Lower lobe of right lung (tissue), 2 donors: ENCODE measurements around the gene C4B. TPM values are rescaled to one million over a fixed set of nuclear protein-coding genes. Genes with fewer than 3 reads are reported as not detected.
"Not testable (repeated sequence)": the region's sequence is repeated elsewhere in the genome, so short reads cannot be mapped to it uniquely, and the experiment has no call there.

ENCODE experiments used
- ATAC-seq, 2 donors: fragments of 200-7000 bp; cut with Tn5 transposase; one replicate each; pipeline ENCODE4 v1.9.1; 2020 to 2022; ENCODE audit warnings: mild to moderate bottlenecking in 2 of 2, moderate library complexity in 2 of 2
- DNase-seq: peaks from one replicate; pipeline ENCODE4 v3.0.0-alpha.2; 2020
- H3K27ac ChIP-seq: fragments of 200-600 bp; one replicate; pipeline ENCODE4 v1.8.0; 2022
- H3K27me3 ChIP-seq: fragments of 200-600 bp; one replicate; pipeline ENCODE4 v1.8.0; 2022; ENCODE audit warnings: low read depth
- H3K36me3 ChIP-seq: fragments of 200-600 bp; one replicate; pipeline ENCODE4 v1.8.0; 2022; ENCODE audit warnings: mild to moderate bottlenecking
- H3K4me1 ChIP-seq: fragments of 200-600 bp; one replicate; pipeline ENCODE4 v1.8.0; 2022
- H3K4me3 ChIP-seq: fragments of 200-600 bp; one replicate; pipeline ENCODE4 v1.8.0; 2022; ENCODE audit warnings: mild to moderate bottlenecking
- H3K9me3 ChIP-seq: fragments of 200-600 bp; one replicate; pipeline ENCODE4 v1.8.0; 2022
- intact Hi-C: fragments of 100-400 bp; cut with DNase I; formaldehyde crosslinking; loops from one replicate; pipeline ENCODE4 v1.11.0; 2022
- total RNA-seq: library from RNA; stranded (reverse); fragmentation: NEBNext Ultra II Directional; extraction: Animal tissue kit (Norgen Biotek cat#: 25700); gene quantifications from one replicate; pipeline ENCODE4 v1.2.1, GENCODE V29; 2021
- donor health status: DM: no; HTN: yes; CAD: no; lungs with severe emphysema.

Gene C4B
- total RNA-seq, 1 donor from 2014 or later: 162 TPM

DNA sequence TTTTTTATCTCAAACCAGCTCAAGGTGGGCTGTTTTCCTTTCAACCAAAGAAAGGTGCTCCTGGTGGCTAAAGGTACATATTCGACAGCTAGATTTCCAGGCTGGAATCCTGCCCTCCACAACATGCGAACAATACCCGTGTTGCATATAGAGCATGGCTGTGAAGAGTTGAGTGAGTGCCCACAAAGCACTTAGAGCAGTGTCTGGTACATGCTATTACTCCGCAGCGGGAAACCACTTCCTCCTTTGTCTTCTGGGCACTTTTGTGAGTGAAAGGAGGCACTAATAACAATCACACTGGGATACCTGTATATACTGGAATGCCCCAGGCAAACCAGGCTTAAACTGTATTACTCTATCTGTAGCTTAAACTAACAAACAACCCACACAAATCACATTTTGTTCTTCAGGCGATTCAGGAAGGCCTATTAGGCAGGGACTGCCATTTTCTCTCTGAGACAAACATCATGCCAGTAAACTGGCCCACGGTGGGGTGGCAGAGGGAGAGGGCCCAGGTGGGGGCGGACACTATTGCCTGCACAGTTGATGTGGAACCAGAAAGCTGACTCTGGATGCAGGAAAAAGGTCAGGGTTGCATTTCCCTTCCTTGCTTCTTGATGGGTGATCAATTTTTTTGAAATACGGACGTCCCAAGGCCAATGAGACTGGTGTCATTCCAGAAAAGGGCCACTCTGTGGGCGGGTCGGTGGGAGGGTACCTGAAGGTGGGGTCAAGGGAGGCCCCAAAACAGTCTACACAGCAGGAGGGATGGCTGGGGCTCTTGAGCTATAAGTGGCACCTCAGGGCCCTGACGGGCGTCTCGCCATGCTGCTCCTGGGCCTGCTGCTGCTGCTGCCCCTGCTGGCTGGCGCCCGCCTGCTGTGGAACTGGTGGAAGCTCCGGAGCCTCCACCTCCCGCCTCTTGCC lies 23.3 kb downstream of the C4B start, which contains the start of gene CYP21A2:
CYP21A2 (plus strand) TSS at position 818 of the 927 bp plus-strand sequence; CDS start at position 826, 8 bp downstream.
- H3K27ac ChIP-seq: not testable (repeated sequence)
- peak; percentile 37 to 39 for ATAC-seq

DNA sequence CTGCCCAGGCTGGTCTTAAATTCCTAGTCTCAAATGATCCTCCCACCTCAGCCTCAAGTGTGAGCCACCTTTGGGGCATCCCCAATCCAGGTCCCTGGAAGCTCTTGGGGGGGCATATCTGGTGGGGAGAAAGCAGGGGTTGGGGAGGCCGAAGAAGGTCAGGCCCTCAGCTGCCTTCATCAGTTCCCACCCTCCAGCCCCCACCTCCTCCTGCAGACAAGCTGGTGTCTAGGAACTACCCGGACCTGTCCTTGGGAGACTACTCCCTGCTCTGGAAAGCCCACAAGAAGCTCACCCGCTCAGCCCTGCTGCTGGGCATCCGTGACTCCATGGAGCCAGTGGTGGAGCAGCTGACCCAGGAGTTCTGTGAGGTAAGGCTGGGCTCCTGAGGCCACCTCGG lies 24.3 kb downstream of the C4B start:
- H3K4me1 ChIP-seq, H3K36me3 ChIP-seq, intact Hi-C loops, H3K27ac ChIP-seq, H3K4me3 ChIP-seq, DNase-seq, H3K27me3 ChIP-seq, ATAC-seq, H3K9me3 ChIP-seq: not testable (repeated sequence)

More for the DNA sequence above, 23.3 kb downstream of the C4B start, which contains the start of gene CYP21A2:
- DNase-seq, H3K4me3 ChIP-seq, H3K36me3 ChIP-seq, intact Hi-C loops, H3K4me1 ChIP-seq, H3K27me3 ChIP-seq, H3K9me3 ChIP-seq: not testable (repeated sequence)

DNA sequence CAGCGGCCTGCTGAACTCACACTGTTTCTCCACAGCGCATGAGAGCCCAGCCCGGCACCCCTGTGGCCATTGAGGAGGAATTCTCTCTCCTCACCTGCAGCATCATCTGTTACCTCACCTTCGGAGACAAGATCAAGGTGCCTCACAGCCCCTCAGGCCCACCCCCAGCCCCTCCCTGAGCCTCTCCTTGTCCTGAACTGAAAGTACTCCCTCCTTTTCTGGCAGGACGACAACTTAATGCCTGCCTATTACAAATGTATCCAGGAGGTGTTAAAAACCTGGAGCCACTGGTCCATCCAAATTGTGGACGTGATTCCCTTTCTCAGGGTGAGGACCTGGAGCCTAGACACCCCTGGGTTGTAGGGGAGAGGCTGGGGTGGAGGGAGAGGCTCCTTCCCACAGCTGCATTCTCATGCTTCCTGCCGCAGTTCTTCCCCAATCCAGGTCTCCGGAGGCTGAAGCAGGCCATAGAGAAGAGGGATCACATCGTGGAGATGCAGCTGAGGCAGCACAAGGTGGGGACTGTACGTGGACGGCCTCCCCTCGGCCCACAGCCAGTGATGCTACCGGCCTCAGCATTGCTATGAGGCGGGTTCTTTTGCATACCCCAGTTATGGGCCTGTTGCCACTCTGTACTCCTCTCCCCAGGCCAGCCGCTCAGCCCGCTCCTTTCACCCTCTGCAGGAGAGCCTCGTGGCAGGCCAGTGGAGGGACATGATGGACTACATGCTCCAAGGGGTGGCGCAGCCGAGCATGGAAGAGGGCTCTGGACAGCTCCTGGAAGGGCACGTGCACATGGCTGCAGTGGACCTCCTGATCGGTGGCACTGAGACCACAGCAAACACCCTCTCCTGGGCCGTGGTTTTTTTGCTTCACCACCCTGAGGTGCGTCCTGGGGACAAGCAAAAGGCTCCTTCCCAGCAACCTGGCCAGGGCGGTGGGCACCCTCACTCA lies 25.0 kb downstream of the C4B start:
- intact Hi-C loops, DNase-seq, H3K36me3 ChIP-seq: not testable (repeated sequence)

DNA sequence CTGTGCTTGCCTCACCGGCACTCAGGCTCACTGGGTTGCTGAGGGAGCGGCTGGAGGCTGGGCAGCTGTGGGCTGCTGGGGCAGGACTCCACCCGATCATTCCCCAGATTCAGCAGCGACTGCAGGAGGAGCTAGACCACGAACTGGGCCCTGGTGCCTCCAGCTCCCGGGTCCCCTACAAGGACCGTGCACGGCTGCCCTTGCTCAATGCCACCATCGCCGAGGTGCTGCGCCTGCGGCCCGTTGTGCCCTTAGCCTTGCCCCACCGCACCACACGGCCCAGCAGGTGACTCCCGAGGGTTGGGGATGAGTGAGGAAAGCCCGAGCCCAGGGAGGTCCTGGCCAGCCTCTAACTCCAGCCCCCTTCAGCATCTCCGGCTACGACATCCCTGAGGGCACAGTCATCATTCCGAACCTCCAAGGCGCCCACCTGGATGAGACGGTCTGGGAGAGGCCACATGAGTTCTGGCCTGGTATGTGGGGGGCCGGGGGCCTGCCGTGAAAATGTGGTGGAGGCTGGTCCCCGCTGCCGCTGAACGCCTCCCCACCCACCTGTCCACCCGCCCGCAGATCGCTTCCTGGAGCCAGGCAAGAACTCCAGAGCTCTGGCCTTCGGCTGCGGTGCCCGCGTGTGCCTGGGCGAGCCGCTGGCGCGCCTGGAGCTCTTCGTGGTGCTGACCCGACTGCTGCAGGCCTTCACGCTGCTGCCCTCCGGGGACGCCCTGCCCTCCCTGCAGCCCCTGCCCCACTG lies 25.9 kb downstream of the C4B start:
- intact Hi-C loops, H3K27me3 ChIP-seq, H3K4me3 ChIP-seq, H3K4me1 ChIP-seq, H3K9me3 ChIP-seq, ATAC-seq, H3K36me3 ChIP-seq, H3K27ac ChIP-seq: not testable (repeated sequence)
- DNase-seq: peak; percentile 32

More for the DNA sequence above, 25.0 kb downstream of the C4B start:
- H3K4me1 ChIP-seq, ATAC-seq, H3K27ac ChIP-seq, H3K27me3 ChIP-seq, H3K9me3 ChIP-seq, H3K4me3 ChIP-seq: not testable (repeated sequence)

DNA sequence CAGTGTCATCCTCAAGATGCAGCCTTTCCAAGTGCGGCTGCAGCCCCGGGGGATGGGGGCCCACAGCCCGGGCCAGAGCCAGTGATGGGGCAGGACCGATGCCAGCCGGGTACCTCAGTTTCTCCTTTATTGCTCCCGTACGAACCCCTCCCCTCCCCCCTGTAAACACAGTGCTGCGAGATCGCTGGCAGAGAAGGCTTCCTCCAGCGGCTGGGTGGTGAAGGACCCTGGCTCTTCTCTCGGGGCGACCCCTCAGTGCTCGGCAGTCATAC lies 26.4 kb downstream of the C4B start:
- H3K27me3 ChIP-seq, H3K4me3 ChIP-seq, H3K4me1 ChIP-seq, ATAC-seq, DNase-seq, H3K27ac ChIP-seq, H3K9me3 ChIP-seq, H3K36me3 ChIP-seq, intact Hi-C loops: not testable (repeated sequence)

DNA sequence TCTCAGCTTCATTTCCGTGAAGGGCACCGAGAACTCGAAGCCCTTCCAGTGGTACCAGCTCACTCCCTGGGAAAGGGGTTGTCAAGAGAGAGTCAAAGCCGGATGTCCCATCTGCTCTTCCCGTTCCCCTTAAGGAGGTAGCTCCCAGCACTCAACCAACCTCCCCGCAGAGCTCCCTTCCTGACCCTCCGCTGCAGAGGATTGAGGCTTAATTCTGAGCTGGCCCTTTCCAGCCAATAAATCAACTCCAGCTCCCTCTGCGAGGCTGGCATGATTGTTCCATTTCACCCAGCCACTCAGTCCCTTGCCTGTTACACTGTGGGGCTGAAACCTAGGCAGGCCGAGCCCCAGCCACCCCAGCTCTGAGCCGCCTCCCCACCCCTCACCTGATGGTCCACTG lies 26.8 kb downstream of the C4B start:
- intact Hi-C loops, H3K27me3 ChIP-seq, H3K4me3 ChIP-seq, H3K4me1 ChIP-seq, H3K9me3 ChIP-seq, DNase-seq, ATAC-seq, H3K36me3 ChIP-seq, H3K27ac ChIP-seq: not testable (repeated sequence)

DNA sequence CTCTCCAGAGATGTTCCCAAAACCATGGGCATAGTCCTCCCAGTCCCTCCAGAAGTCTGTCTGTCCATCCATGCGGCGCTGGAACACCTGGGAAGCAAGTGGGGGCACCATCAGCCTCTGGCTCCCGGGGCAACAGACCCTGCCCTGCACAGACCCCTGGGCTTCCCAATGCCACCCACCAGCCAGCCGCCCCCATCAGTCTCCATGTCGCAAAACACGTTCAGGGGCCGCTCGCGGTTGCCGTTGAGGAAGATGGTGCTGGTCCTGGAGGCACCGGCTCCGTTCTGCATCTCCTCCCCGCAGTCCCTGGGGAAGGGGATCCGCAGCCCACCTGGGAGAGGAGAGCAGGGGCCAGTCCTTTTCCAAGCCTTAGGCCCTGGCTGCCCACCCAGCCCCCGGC lies 27.7 kb downstream of the C4B start:
- intact Hi-C loops, H3K4me1 ChIP-seq, H3K9me3 ChIP-seq, H3K4me3 ChIP-seq, DNase-seq, H3K27ac ChIP-seq, H3K27me3 ChIP-seq, ATAC-seq: not testable (repeated sequence)
- peaks cover 15% of the 10 kb centered on the region for H3K36me3 ChIP-seq

DNA sequence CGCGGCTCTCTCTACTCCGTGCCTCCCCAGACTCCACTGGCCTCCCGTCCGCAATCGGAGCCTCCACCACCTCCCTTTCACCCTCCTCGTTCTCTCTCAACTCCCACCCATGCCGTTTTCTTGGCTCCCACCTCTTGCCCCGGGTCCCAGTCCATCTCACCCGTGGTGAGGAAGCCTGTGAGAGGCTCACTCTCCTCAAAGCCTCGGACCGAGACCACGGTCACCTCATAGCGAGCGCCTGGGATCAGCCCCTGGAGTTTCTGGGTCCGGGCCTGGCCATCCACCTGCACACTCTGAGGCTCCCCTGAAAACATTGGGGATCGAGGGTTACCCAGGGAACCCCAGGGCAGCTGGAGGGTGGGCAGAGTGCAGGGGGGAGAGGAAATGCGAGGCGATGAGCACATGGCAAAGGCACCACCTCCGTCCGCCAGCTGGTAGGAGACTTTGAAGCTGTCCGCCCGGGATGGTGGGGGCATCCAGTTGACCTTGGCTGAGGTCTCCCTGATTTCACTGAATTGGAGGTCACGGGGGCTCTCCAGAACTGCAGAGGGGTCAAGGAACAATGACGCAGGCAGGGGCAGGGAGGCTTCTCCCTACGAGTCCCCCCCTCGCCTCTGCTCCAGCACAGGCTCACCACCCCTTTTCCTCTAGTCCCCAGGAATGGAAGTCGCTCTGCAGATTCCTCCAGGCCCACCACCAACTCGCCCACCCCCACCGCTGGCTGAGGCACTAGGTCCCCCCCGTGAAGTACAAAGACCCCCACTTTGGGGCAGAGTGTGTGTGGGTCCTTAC lies 29.2 kb downstream of the C4B start:
- H3K27me3 ChIP-seq, H3K4me3 ChIP-seq, ATAC-seq, H3K27ac ChIP-seq, intact Hi-C loops, DNase-seq, H3K9me3 ChIP-seq: not testable (repeated sequence)
- H3K4me1 ChIP-seq: peaks cover 13% of the 10 kb centered on the region
- peaks cover 30% of the 10 kb centered on the region for H3K36me3 ChIP-seq

DNA sequence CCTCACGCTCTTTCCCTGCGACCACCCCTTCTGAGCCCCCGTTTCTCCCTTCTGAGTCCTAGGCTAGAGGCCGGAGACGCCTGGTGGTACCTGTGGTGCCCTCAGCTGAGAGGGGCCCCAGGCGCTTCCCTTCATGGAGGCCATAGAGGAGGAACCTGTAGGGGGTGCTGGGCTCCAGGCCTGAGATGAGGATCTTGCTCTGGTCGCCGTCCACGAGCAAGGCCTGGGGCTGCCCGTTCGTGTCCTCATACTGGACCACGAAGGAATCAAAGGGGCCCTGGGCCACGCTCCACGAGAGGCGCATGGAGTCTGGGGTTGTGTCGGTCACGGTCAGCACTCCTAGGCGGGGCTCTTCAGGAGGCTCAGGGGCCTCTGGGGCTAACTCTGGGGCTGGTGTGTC lies 30.3 kb downstream of the C4B start:
- DNase-seq, H3K27me3 ChIP-seq, H3K4me3 ChIP-seq, H3K27ac ChIP-seq, intact Hi-C loops, H3K9me3 ChIP-seq: not testable (repeated sequence)
- peak in 1 of 2 donors; percentile 7 for ATAC-seq
- Histone ChIP-seq H3K36me3 (peaks cover 37% of the 10 kb centered on the region), H3K4me1 (peaks cover 13% of the 10 kb centered on the region)
